ENCODE data around the gene CBLB.

GRCh38 chr3:105869531-105869833 is 670 bp upstream of the CBLB start:
- TF ChIP-seq CTCF (conservative IDR thresholded peaks at IDR 0.05; ENCODE audit: low read depth in 2 of 2) (no peak), EZH2 (IDR thresholded peaks at IDR 0.05; ENCODE audit: low read depth, unreplicated experiment) (no peak), POLR2AphosphoS5 (IDR thresholded peaks at IDR 0.05; ENCODE audit: low read depth) (peak; percentile 2; the same call in 1 of the 2 replicates), EZH2phosphoT487 (IDR thresholded peaks at IDR 0.05; ENCODE audit: unreplicated experiment) (no peak), STAT1 (IDR thresholded peaks at IDR 0.05; ENCODE audit: unreplicated experiment) (no peak), NANOG (IDR thresholded peaks at IDR 0.05; ENCODE audit: borderline replicate concordance) (no peak), CREB1 (CRISPR knock-in tag; IDR thresholded peaks at IDR 0.05; ENCODE audit: low read depth) (no peak), JUNB (IDR thresholded peaks at IDR 0.05; ENCODE audit: unreplicated experiment) (no peak), ZNF331 (CRISPR knock-in tag; IDR thresholded peaks at IDR 0.05; ENCODE audit: low read depth) (no peak)
- TF ChIP-seq, protein P1, sequence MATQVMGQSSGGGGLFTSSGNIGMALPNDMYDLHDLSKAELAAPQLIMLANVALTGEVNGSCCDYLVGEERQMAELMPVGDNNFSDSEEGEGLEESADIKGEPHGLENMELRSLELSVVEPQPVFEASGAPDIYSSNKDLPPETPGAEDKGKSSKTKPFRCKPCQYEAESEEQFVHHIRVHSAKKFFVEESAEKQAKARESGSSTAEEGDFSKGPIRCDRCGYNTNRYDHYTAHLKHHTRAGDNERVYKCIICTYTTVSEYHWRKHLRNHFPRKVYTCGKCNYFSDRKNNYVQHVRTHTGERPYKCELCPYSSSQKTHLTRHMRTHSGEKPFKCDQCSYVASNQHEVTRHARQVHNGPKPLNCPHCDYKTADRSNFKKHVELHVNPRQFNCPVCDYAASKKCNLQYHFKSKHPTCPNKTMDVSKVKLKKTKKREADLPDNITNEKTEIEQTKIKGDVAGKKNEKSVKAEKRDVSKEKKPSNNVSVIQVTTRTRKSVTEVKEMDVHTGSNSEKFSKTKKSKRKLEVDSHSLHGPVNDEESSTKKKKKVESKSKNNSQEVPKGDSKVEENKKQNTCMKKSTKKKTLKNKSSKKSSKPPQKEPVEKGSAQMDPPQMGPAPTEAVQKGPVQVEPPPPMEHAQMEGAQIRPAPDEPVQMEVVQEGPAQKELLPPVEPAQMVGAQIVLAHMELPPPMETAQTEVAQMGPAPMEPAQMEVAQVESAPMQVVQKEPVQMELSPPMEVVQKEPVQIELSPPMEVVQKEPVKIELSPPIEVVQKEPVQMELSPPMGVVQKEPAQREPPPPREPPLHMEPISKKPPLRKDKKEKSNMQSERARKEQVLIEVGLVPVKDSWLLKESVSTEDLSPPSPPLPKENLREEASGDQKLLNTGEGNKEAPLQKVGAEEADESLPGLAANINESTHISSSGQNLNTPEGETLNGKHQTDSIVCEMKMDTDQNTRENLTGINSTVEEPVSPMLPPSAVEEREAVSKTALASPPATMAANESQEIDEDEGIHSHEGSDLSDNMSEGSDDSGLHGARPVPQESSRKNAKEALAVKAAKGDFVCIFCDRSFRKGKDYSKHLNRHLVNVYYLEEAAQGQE (IDR thresholded peaks at IDR 0.05; ENCODE audit: unreplicated experiment) = peak; percentile 41
- TF ChIP-seq, protein P2, sequence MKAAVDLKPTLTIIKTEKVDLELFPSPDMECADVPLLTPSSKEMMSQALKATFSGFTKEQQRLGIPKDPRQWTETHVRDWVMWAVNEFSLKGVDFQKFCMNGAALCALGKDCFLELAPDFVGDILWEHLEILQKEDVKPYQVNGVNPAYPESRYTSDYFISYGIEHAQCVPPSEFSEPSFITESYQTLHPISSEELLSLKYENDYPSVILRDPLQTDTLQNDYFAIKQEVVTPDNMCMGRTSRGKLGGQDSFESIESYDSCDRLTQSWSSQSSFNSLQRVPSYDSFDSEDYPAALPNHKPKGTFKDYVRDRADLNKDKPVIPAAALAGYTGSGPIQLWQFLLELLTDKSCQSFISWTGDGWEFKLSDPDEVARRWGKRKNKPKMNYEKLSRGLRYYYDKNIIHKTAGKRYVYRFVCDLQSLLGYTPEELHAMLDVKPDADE (IDR thresholded peaks at IDR 0.05) = no peak
- TF ChIP-seq, protein P3, sequence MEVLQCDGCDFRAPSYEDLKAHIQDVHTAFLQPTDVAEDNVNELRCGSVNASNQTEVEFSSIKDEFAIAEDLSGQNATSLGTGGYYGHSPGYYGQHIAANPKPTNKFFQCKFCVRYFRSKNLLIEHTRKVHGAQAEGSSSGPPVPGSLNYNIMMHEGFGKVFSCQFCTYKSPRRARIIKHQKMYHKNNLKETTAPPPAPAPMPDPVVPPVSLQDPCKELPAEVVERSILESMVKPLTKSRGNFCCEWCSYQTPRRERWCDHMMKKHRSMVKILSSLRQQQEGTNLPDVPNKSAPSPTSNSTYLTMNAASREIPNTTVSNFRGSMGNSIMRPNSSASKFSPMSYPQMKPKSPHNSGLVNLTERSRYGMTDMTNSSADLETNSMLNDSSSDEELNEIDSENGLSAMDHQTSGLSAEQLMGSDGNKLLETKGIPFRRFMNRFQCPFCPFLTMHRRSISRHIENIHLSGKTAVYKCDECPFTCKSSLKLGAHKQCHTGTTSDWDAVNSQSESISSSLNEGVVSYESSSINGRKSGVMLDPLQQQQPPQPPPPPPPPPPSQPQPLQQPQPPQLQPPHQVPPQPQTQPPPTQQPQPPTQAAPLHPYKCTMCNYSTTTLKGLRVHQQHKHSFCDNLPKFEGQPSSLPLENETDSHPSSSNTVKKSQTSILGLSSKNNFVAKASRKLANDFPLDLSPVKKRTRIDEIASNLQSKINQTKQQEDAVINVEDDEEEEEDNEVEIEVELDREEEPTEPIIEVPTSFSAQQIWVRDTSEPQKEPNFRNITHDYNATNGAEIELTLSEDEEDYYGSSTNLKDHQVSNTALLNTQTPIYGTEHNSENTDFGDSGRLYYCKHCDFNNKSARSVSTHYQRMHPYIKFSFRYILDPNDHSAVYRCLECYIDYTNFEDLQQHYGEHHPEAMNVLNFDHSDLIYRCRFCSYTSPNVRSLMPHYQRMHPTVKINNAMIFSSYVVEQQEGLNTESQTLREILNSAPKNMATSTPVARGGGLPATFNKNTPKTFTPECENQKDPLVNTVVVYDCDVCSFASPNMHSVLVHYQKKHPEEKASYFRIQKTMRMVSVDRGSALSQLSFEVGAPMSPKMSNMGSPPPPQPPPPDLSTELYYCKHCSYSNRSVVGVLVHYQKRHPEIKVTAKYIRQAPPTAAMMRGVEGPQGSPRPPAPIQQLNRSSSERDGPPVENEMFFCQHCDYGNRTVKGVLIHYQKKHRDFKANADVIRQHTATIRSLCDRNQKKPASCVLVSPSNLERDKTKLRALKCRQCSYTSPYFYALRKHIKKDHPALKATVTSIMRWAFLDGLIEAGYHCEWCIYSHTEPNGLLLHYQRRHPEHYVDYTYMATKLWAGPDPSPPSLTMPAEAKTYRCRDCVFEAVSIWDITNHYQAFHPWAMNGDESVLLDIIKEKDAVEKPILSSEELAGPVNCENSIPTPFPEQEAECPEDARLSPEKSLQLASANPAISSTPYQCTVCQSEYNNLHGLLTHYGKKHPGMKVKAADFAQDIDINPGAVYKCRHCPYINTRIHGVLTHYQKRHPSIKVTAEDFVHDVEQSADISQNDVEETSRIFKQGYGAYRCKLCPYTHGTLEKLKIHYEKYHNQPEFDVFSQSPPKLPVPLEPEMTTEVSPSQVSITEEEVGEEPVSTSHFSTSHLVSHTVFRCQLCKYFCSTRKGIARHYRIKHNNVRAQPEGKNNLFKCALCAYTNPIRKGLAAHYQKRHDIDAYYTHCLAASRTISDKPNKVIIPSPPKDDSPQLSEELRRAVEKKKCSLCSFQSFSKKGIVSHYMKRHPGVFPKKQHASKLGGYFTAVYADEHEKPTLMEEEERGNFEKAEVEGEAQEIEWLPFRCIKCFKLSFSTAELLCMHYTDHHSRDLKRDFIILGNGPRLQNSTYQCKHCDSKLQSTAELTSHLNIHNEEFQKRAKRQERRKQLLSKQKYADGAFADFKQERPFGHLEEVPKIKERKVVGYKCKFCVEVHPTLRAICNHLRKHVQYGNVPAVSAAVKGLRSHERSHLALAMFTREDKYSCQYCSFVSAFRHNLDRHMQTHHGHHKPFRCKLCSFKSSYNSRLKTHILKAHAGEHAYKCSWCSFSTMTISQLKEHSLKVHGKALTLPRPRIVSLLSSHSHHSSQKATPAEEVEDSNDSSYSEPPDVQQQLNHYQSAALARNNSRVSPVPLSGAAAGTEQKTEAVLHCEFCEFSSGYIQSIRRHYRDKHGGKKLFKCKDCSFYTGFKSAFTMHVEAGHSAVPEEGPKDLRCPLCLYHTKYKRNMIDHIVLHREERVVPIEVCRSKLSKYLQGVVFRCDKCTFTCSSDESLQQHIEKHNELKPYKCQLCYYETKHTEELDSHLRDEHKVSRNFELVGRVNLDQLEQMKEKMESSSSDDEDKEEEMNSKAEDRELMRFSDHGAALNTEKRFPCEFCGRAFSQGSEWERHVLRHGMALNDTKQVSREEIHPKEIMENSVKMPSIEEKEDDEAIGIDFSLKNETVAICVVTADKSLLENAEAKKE (CRISPR knock-in tag; IDR thresholded peaks at IDR 0.05) = no peak

Data from GM23338 (cell line).